Measurements from ENCODE around the gene THAP4. TPM values are rescaled to one million over a fixed set of nuclear protein-coding genes. Genes with fewer than 3 reads are reported as not detected.

The THAP4 gene
- total and polyA plus RNA-seq, 2 experiments from 2014 or later = 62.9 to 80.4 TPM

- TF ChIP-seq POLR2AphosphoS5 (IDR thresholded peaks at IDR 0.05; ENCODE audit: low read depth) (no peak), ZNF114 (CRISPR knock-in tag; IDR thresholded peaks at IDR 0.05) (no peak), STAT1 (IDR thresholded peaks at IDR 0.05; ENCODE audit: unreplicated experiment) (no peak), EZH2phosphoT487 (IDR thresholded peaks at IDR 0.05; ENCODE audit: unreplicated experiment) (no peak), JUNB (IDR thresholded peaks at IDR 0.05; ENCODE audit: unreplicated experiment) (no peak), REST (IDR thresholded peaks at IDR 0.05; ENCODE audit: unreplicated experiment) (no peak)
Observed at GRCh38 chr2:241652142-241652541, 15.2 kb upstream of the THAP4 start (continued).

GRCh38 chr2:241649927-241650326, 13.0 kb upstream of the THAP4 start:
- no peaks in the 10 kb centered on the region for H3K9me2 ChIP-seq (ENCODE audit: insufficient read depth)
- H3K4me2 ChIP-seq = no peak overlapping the region
- peaks cover 26% of the 10 kb centered on the region for H3K4me1 Mint-ChIP-seq
- no peaks in the 10 kb centered on the region for H3F3A ChIP-seq (replicated peaks; ENCODE audit: low read depth)
- peaks cover 79% of the 10 kb centered on the region for H3K79me2 ChIP-seq (replicated peaks; ENCODE audit: insufficient read depth)
- H3K4me3 ChIP-seq = no peak overlapping the region
- DNase-seq (ENCODE audit: low spot score) (no peak), ATAC-seq (no peak)
- H3K27ac Mint-ChIP-seq = 0 out of 2 replicates have a peak overlapping the region, but pooled peaks have one; percentile 50
- no peak overlapping the region for H3K27ac ChIP-seq (ENCODE audit: low read depth)
- no peaks in the 10 kb centered on the region for H3K27me3 ChIP-seq (ENCODE audit: insufficient read depth)
- H3K4me1 ChIP-seq (ENCODE audit: insufficient read depth) = peaks cover 19% of the 10 kb centered on the region
- no peak overlapping the region for H2AFZ ChIP-seq
- H3K36me3 ChIP-seq (ENCODE audit: insufficient read depth) = peaks cover 6% of the 10 kb centered on the region
- peaks cover 50% of the 10 kb centered on the region for H4K20me1 ChIP-seq (replicated peaks; ENCODE audit: insufficient read depth)
- H3K36me3 Mint-ChIP-seq (ENCODE audit: low read depth) = peaks cover 37% of the 10 kb centered on the region
- no peaks in the 10 kb centered on the region for H3K9me3 Mint-ChIP-seq
- peaks cover 4% of the 10 kb centered on the region for H3K27me3 Mint-ChIP-seq (ENCODE audit: insufficient read depth, low read depth, poor library complexity)
- H3K4me3 Mint-ChIP-seq = no peak overlapping the region
- TF ChIP-seq ZNF462 (CRISPR knock-in tag; IDR thresholded peaks at IDR 0.05) = no peak
- no peak for TF ChIP-seq CTCF (conservative IDR thresholded peaks at IDR 0.05; ENCODE audit: low read depth in 2 of 2)
- no peak for TF ChIP-seq JUNB (IDR thresholded peaks at IDR 0.05; ENCODE audit: unreplicated experiment)
- TF ChIP-seq ZNF114 (CRISPR knock-in tag; IDR thresholded peaks at IDR 0.05) = no peak
- TF ChIP-seq ZNF331 (CRISPR knock-in tag; IDR thresholded peaks at IDR 0.05; ENCODE audit: low read depth) = no peak
- TF ChIP-seq EZH2 (IDR thresholded peaks at IDR 0.05; ENCODE audit: low read depth, unreplicated experiment) = no peak
- TF ChIP-seq POLR2AphosphoS5 (IDR thresholded peaks at IDR 0.05; ENCODE audit: low read depth) = no peak
- TF ChIP-seq ETS1 (IDR thresholded peaks at IDR 0.05) = no peak
- no peak for TF ChIP-seq NANOG (IDR thresholded peaks at IDR 0.05; ENCODE audit: borderline replicate concordance)
- no peak for TF ChIP-seq EZH2phosphoT487 (IDR thresholded peaks at IDR 0.05; ENCODE audit: unreplicated experiment)
